HEK293 (cell line): Measurements from ENCODE around the gene CEACAM6.

Experiments used
- BCL11A ChIP-seq: fragments of 450-650 bp; formaldehyde crosslinking; IDR thresholded peaks from 2 replicates; pipeline ENCODE4 v1.5.1; 2016; ENCODE audit warnings: low read depth, missing biosample characterization, missing genetic modification characterization
- BCL11B ChIP-seq: fragments of 450-650 bp; formaldehyde crosslinking; IDR thresholded peaks from 2 replicates; pipeline ENCODE4 v1.5.1; 2016; ENCODE audit warnings: low read depth, missing biosample characterization, missing genetic modification characterization
- EGR2 ChIP-seq: fragments of 450-650 bp; formaldehyde crosslinking; IDR thresholded peaks from 2 replicates; pipeline ENCODE4 v1.5.1; 2016; ENCODE audit warnings: low read depth, missing biosample characterization, missing genetic modification characterization
- KLF1 ChIP-seq: fragments of 450-650 bp; formaldehyde crosslinking; IDR thresholded peaks from 2 replicates; pipeline ENCODE4 v1.5.1; 2016; ENCODE audit warnings: missing biosample characterization, missing genetic modification characterization
- RBAK ChIP-seq: fragments of 450-650 bp; formaldehyde crosslinking; IDR thresholded peaks from 2 replicates; pipeline ENCODE4 v1.5.1; 2016; ENCODE audit warnings: missing biosample characterization, missing genetic modification characterization
- YY1 ChIP-seq: fragments of 450-650 bp; formaldehyde crosslinking; IDR thresholded peaks from 2 replicates; pipeline ENCODE4 v1.5.1; 2018; ENCODE audit warnings: missing biosample characterization, missing genetic modification characterization
- ZBTB20 ChIP-seq: fragments of 450-650 bp; formaldehyde crosslinking; IDR thresholded peaks from 2 replicates; pipeline ENCODE4 v1.5.1; 2016; ENCODE audit warnings: missing biosample characterization, missing genetic modification characterization
- ZBTB8A ChIP-seq: fragments of 450-650 bp; formaldehyde crosslinking; IDR thresholded peaks from 2 replicates; pipeline ENCODE4 v1.5.1; 2016; ENCODE audit warnings: missing biosample characterization, missing genetic modification characterization
- ZFP41 ChIP-seq: fragments of 450-650 bp; formaldehyde crosslinking; IDR thresholded peaks from 2 replicates; pipeline ENCODE4 v1.5.1; 2016; ENCODE audit warnings: missing biosample characterization, missing genetic modification characterization, borderline replicate concordance
- ZNF138 ChIP-seq: fragments of 450-650 bp; formaldehyde crosslinking; IDR thresholded peaks from 2 replicates; pipeline ENCODE4 v1.5.1; 2016; ENCODE audit warnings: missing biosample characterization, missing genetic modification characterization, borderline replicate concordance
- ZNF155 ChIP-seq: fragments of 450-650 bp; formaldehyde crosslinking; IDR thresholded peaks from 2 replicates; pipeline ENCODE4 v1.5.1; 2016; ENCODE audit warnings: missing biosample characterization, missing genetic modification characterization
- ZNF157 ChIP-seq: fragments of 450-650 bp; formaldehyde crosslinking; IDR thresholded peaks from 2 replicates; pipeline ENCODE4 v1.5.1; 2016; ENCODE audit warnings: missing biosample characterization, missing genetic modification characterization
- ZNF223 ChIP-seq: fragments of 450-650 bp; formaldehyde crosslinking; IDR thresholded peaks from 2 replicates; pipeline ENCODE4 v1.5.1; 2016; ENCODE audit warnings: missing biosample characterization, missing genetic modification characterization
- ZNF248 ChIP-seq: fragments of 450-650 bp; formaldehyde crosslinking; IDR thresholded peaks from 2 replicates; pipeline ENCODE4 v1.5.1; 2017; ENCODE audit warnings: missing biosample characterization, missing genetic modification characterization
- ZNF324 ChIP-seq: fragments of 450-650 bp; formaldehyde crosslinking; IDR thresholded peaks from 2 replicates; pipeline ENCODE4 v1.5.1; 2016; ENCODE audit warnings: missing biosample characterization, missing genetic modification characterization
- ZNF335 ChIP-seq: fragments of 450-650 bp; formaldehyde crosslinking; conservative IDR thresholded peaks from 2 replicates; pipeline ENCODE4 v1.5.1; 2016; ENCODE audit warnings: missing biosample characterization, missing genetic modification characterization
- ZNF404 ChIP-seq: fragments of 450-650 bp; formaldehyde crosslinking; IDR thresholded peaks from 2 replicates; pipeline ENCODE4 v1.5.1; 2017; ENCODE audit warnings: missing biosample characterization, missing genetic modification characterization
- ZNF423 ChIP-seq: fragments of 450-650 bp; formaldehyde crosslinking; IDR thresholded peaks from 2 replicates; pipeline ENCODE4 v1.5.1; 2016; ENCODE audit warnings: missing biosample characterization, missing genetic modification characterization
- ZNF521 ChIP-seq: fragments of 450-650 bp; formaldehyde crosslinking; IDR thresholded peaks from 2 replicates; pipeline ENCODE4 v1.5.1; 2017; ENCODE audit warnings: missing biosample characterization, mild to moderate bottlenecking, missing genetic modification characterization
- ZNF544 ChIP-seq: fragments of 450-650 bp; formaldehyde crosslinking; IDR thresholded peaks from 2 replicates; pipeline ENCODE4 v1.5.0; 2017; ENCODE audit warnings: missing biosample characterization, missing genetic modification characterization
- ZNF549 ChIP-seq: fragments of 450-650 bp; IDR thresholded peaks from 2 replicates; pipeline ENCODE4 v1.5.1; 2018; ENCODE audit warnings: missing biosample characterization, missing genetic modification characterization, mild to moderate bottlenecking, inconsistent platforms, moderate library complexity
- ZNF555 ChIP-seq: fragments of 450-650 bp; formaldehyde crosslinking; conservative IDR thresholded peaks from 2 replicates; pipeline ENCODE4 v1.5.1; 2017; ENCODE audit warnings: missing biosample characterization, mild to moderate bottlenecking, missing genetic modification characterization, inconsistent platforms
- ZNF561 ChIP-seq: fragments of 450-650 bp; IDR thresholded peaks from 2 replicates; pipeline ENCODE4 v1.5.1; 2018; ENCODE audit warnings: missing biosample characterization, missing genetic modification characterization, borderline replicate concordance
- ZNF768 ChIP-seq: fragments of 450-650 bp; formaldehyde crosslinking; IDR thresholded peaks from 2 replicates; pipeline ENCODE4 v1.5.1; 2018; ENCODE audit warnings: missing biosample characterization, mild to moderate bottlenecking, missing genetic modification characterization
- ZNF785 ChIP-seq: fragments of 450-650 bp; formaldehyde crosslinking; IDR thresholded peaks from 2 replicates; pipeline ENCODE4 v1.5.1; 2016; ENCODE audit warnings: missing biosample characterization, missing genetic modification characterization
- ZSCAN23 ChIP-seq: fragments of 450-650 bp; formaldehyde crosslinking; IDR thresholded peaks from 2 replicates; pipeline ENCODE4 v1.5.1; 2016; ENCODE audit warnings: missing biosample characterization, missing genetic modification characterization
- ZSCAN30 ChIP-seq: fragments of 450-650 bp; IDR thresholded peaks from 2 replicates; pipeline ENCODE4 v1.5.1; 2018; ENCODE audit warnings: missing biosample characterization, mild to moderate bottlenecking, missing genetic modification characterization, moderate library complexity
- TF ChIP-seq, protein P1 (sequence below): fragments of 450-650 bp; formaldehyde crosslinking; IDR thresholded peaks from 2 replicates; pipeline ENCODE4 v1.5.1; 2016; ENCODE audit warnings: missing biosample characterization, missing genetic modification characterization, borderline replicate concordance
- TF ChIP-seq, protein P2 (sequence below): fragments of 450-650 bp; formaldehyde crosslinking; IDR thresholded peaks from 2 replicates; pipeline ENCODE4 v1.5.1; 2016; ENCODE audit warnings: missing biosample characterization, missing genetic modification characterization
- TF ChIP-seq, protein P3 (sequence below): fragments of 450-650 bp; formaldehyde crosslinking; IDR thresholded peaks from 2 replicates; pipeline ENCODE4 v1.5.1; 2016; ENCODE audit warnings: missing biosample characterization, missing genetic modification characterization
- TF ChIP-seq, protein P4 (sequence below): fragments of 450-650 bp; formaldehyde crosslinking; IDR thresholded peaks from 2 replicates; pipeline ENCODE4 v1.5.1; 2017; ENCODE audit warnings: missing biosample characterization, missing genetic modification characterization
- TF ChIP-seq, protein P5 (sequence below): fragments of 450-650 bp; formaldehyde crosslinking; IDR thresholded peaks from 2 replicates; pipeline ENCODE4 v1.5.1; 2016; ENCODE audit warnings: missing biosample characterization, missing genetic modification characterization

The CEACAM6 gene

DNA sequence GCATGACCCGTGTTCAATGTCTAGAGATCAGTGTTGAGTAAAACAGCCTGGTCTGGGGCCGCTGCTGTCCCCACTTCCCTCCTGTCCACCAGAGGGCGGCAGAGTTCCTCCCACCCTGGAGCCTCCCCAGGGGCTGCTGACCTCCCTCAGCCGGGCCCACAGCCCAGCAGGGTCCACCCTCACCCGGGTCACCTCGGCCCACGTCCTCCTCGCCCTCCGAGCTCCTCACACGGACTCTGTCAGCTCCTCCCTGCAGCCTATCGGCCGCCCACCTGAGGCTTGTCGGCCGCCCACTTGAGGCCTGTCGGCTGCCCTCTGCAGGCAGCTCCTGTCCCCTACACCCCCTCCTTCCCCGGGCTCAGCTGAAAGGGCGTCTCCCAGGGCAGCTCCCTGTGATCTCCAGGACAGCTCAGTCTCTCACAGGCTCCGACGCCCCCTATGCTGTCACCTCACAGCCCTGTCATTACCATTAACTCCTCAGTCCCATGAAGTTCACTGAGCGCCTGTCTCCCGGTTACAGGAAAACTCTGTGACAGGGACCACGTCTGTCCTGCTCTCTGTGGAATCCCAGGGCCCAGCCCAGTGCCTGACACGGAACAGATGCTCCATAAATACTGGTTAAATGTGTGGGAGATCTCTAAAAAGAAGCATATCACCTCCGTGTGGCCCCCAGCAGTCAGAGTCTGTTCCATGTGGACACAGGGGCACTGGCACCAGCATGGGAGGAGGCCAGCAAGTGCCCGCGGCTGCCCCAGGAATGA, 48.4 kb upstream of the CEACAM6 start (continued):
- no peak for TF ChIP-seq YY1 (tag by site-specific recombination)
- TF ChIP-seq ZNF549 (tag by site-specific recombination): no peak
- no peak for TF ChIP-seq ZNF248 (tag by site-specific recombination)
- TF ChIP-seq ZNF785 (tag by site-specific recombination): 0 out of 2 replicates have a peak, but pooled peaks have one; percentile 85
- no peak; the same call in 1 of the 2 replicates for TF ChIP-seq ZNF423 (tag by site-specific recombination)
- TF ChIP-seq ZNF157 (tag by site-specific recombination): no peak
- TF ChIP-seq ZSCAN30: no peak
- TF ChIP-seq ZNF324 (tag by site-specific recombination): no peak; the same call in 1 of the 2 replicates
- TF ChIP-seq ZNF223: no peak
- TF ChIP-seq, protein P1, sequence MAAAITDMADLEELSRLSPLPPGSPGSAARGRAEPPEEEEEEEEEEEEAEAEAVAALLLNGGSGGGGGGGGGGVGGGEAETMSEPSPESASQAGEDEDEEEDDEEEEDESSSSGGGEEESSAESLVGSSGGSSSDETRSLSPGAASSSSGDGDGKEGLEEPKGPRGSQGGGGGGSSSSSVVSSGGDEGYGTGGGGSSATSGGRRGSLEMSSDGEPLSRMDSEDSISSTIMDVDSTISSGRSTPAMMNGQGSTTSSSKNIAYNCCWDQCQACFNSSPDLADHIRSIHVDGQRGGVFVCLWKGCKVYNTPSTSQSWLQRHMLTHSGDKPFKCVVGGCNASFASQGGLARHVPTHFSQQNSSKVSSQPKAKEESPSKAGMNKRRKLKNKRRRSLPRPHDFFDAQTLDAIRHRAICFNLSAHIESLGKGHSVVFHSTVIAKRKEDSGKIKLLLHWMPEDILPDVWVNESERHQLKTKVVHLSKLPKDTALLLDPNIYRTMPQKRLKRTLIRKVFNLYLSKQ: no peak
- TF ChIP-seq ZNF138: no peak
- TF ChIP-seq ZBTB8A (tag by site-specific recombination): peak; percentile 82
- TF ChIP-seq, protein P2, sequence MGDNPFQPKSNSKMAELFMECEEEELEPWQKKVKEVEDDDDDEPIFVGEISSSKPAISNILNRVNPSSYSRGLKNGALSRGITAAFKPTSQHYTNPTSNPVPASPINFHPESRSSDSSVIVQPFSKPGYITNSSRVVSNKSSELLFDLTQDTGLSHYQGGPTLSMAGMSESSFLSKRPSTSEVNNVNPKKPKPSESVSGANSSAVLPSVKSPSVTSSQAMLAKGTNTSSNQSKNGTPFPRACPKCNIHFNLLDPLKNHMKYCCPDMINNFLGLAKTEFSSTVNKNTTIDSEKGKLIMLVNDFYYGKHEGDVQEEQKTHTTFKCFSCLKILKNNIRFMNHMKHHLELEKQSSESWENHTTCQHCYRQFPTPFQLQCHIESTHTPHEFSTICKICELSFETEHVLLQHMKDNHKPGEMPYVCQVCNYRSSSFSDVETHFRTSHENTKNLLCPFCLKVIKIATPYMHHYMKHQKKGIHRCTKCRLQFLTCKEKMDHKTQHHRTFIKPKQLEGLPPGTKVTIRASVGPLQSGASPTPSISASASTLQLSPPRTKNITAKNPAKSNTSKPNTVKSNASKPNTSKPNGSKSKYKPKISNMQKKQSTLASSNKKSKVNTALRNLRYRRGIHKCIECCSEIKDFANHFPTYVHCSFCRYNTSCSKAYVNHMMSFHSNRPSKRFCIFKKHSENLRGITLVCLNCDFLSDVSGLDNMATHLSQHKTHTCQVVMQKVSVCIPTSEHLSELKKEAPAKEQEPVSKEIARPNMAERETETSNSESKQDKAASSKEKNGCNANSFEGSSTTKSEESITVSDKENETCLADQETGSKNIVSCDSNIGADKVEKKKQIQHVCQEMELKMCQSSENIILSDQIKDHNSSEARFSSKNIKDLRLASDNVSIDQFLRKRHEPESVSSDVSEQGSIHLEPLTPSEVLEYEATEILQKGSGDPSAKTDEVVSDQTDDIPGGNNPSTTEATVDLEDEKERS: peak; percentile 92; the same call in 1 of the 2 replicates
- no peak for TF ChIP-seq ZSCAN23
- peak; percentile 54; the same call in 1 of the 2 replicates for TF ChIP-seq ZNF335 (tag by site-specific recombination)
- TF ChIP-seq ZNF521: no peak
- peak; percentile 40; the same call in 1 of the 2 replicates for TF ChIP-seq ZBTB20 (tag by site-specific recombination)
- no peak for TF ChIP-seq ZNF555 (tag by site-specific recombination)
- no peak for TF ChIP-seq ZNF544 (tag by site-specific recombination)
- TF ChIP-seq, protein P3, sequence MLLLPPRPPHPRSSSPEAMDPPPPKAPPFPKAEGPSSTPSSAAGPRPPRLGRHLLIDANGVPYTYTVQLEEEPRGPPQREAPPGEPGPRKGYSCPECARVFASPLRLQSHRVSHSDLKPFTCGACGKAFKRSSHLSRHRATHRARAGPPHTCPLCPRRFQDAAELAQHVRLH (tag by site-specific recombination): no peak
- TF ChIP-seq, protein P4, sequence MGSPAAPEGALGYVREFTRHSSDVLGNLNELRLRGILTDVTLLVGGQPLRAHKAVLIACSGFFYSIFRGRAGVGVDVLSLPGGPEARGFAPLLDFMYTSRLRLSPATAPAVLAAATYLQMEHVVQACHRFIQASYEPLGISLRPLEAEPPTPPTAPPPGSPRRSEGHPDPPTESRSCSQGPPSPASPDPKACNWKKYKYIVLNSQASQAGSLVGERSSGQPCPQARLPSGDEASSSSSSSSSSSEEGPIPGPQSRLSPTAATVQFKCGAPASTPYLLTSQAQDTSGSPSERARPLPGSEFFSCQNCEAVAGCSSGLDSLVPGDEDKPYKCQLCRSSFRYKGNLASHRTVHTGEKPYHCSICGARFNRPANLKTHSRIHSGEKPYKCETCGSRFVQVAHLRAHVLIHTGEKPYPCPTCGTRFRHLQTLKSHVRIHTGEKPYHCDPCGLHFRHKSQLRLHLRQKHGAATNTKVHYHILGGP (tag by site-specific recombination): no peak
- TF ChIP-seq, protein P5, sequence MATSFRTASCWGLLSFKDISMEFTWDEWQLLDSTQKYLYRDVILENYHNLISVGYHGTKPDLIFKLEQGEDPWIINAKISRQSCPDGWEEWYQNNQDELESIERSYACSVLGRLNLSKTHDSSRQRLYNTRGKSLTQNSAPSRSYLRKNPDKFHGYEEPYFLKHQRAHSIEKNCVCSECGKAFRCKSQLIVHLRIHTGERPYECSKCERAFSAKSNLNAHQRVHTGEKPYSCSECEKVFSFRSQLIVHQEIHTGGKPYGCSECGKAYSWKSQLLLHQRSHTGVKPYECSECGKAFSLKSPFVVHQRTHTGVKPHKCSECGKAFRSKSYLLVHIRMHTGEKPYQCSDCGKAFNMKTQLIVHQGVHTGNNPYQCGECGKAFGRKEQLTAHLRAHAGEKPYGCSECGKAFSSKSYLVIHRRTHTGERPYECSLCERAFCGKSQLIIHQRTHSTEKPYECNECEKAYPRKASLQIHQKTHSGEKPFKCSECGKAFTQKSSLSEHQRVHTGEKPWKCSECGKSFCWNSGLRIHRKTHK (tag by site-specific recombination): no peak
- no peak for TF ChIP-seq RBAK
- TF ChIP-seq ZFP41: no peak
- peak; percentile 99 for TF ChIP-seq EGR2
- no peak for TF ChIP-seq ZNF155
- peak; percentile 94 for TF ChIP-seq KLF1 (tag by site-specific recombination)
- no peak for TF ChIP-seq ZNF768
- no peak for TF ChIP-seq ZNF404
- peak; percentile 58; the same call in 1 of the 2 replicates for TF ChIP-seq BCL11A (tag by site-specific recombination)
- peak; percentile 100 for TF ChIP-seq ZNF561
- 0 out of 2 replicates have a peak, but pooled peaks have one; percentile 66 for TF ChIP-seq BCL11B (tag by site-specific recombination)
